A673 (cell line): ENCODE data around the gene ELL. TPM values are rescaled to one million over a fixed set of nuclear protein-coding genes. Genes with fewer than 3 reads are reported as not detected.

Source experiments
- BruUV-seq: library from RNA; stranded (reverse); fragments of 400-500 nt; replicated peaks from 2 replicates; lab custom pipeline; 2021; lab: Mats Ljungman, UMichigan
- CTCF ChIA-PET: fragments of 300-600 bp; sonication (Branson Sonifier 250); formaldehyde crosslinking; loops from one replicate; lab custom pipeline; 2022; ENCODE audit warnings: antibody characterized with exemption; lab: Charles Lee
- POLR2A ChIA-PET: fragments of 300-600 bp; sonication (Branson Sonifier 250); formaldehyde crosslinking; loops from one replicate; lab custom pipeline; 2022; ENCODE audit warnings: antibody characterized with exemption; ENCODE audit not compliant: low non-redundant PET; lab: Charles Lee
- DNase-seq: peaks from one replicate; pipeline ENCODE4 v3.0.0-alpha.2; 2015; ENCODE audit warnings: low spot score
- H3K27ac ChIP-seq: fragments of 200-600 bp; sonication (generic); 2 replicates; pipeline ENCODE4 v1.5.1; 2016; ENCODE audit warnings: mixed run types, low read depth, mild to moderate bottlenecking, mixed read lengths, antibody characterized with exemption, low read length; ENCODE audit not compliant: poor library complexity, severe bottlenecking
- H3K27me3 ChIP-seq: fragments of 200-600 bp; sonication (generic); replicated peaks from 2 replicates; pipeline ENCODE4 v1.6.1; 2017; ENCODE audit warnings: mixed run types, low read depth, mild to moderate bottlenecking, mixed read lengths, antibody characterized with exemption, low read length; ENCODE audit not compliant: insufficient read depth, poor library complexity
- H3K36me3 ChIP-seq: fragments of 200-600 bp; sonication (generic); 2 replicates; pipeline ENCODE4 v1.6.1; 2016; ENCODE audit warnings: mixed run types, mild to moderate bottlenecking, mixed read lengths, antibody characterized with exemption, low read length; ENCODE audit not compliant: insufficient read depth, poor library complexity, severe bottlenecking
- H3K4me1 ChIP-seq: fragments of 200-600 bp; sonication (generic); 2 replicates; pipeline ENCODE4 v1.6.1; 2017; ENCODE audit warnings: mixed run types, mild to moderate bottlenecking, mixed read lengths, antibody characterized with exemption, low read length; ENCODE audit not compliant: insufficient read depth, poor library complexity, severe bottlenecking
- H3K4me3 ChIP-seq: fragments of 200-600 bp; sonication (generic); 2 replicates; pipeline ENCODE4 v1.5.1; 2016; ENCODE audit warnings: low read depth, mixed run types, mild to moderate bottlenecking, mixed read lengths, low read length; ENCODE audit not compliant: poor library complexity, severe bottlenecking
- H3K9me3 ChIP-seq: fragments of 200-600 bp; sonication (generic); 2 replicates; pipeline ENCODE4 v1.6.1; 2016; ENCODE audit warnings: mixed run types, low read depth, mild to moderate bottlenecking, mixed read lengths, antibody characterized with exemption, low read length; ENCODE audit not compliant: poor library complexity, severe bottlenecking
- EZH2 ChIP-seq: fragments of 200-600 bp; sonication (generic); IDR thresholded peaks from 2 replicates; pipeline ENCODE4 v1.6.1; 2017; ENCODE audit warnings: borderline replicate concordance, low read depth, mild to moderate bottlenecking, mixed read lengths, antibody characterized with exemption, low read length; ENCODE audit not compliant: poor library complexity, severe bottlenecking
- intact Hi-C: fragments of 100-400 bp; cut with micrococcal nuclease; formaldehyde crosslinking; loops from one replicate; pipeline ENCODE4 v1.10.0; 2022; ENCODE audit not compliant: unreplicated experiment
- total RNA-seq: library from RNA; stranded (reverse); gene quantifications from 2 replicates; pipeline ENCODE4 v1.2.3, GENCODE V29; 2021
- TF ChIP-seq, protein P1 (sequence below): fragments of 300-800, 200-600 bp; sonication (generic); conservative IDR thresholded peaks from 2 replicates; pipeline ENCODE4 v1.5.1; 2017; ENCODE audit warnings: low read depth, mild to moderate bottlenecking, antibody characterized with exemption, low read length, moderate library complexity, mixed read lengths

ELL gene
- total RNA-seq, 1 experiment from 2014 or later: 16.4 TPM

GRCh38 chr19:18488403-18488723 is 33.5 kb downstream of the ELL start:
- TF ChIP-seq, protein P1, sequence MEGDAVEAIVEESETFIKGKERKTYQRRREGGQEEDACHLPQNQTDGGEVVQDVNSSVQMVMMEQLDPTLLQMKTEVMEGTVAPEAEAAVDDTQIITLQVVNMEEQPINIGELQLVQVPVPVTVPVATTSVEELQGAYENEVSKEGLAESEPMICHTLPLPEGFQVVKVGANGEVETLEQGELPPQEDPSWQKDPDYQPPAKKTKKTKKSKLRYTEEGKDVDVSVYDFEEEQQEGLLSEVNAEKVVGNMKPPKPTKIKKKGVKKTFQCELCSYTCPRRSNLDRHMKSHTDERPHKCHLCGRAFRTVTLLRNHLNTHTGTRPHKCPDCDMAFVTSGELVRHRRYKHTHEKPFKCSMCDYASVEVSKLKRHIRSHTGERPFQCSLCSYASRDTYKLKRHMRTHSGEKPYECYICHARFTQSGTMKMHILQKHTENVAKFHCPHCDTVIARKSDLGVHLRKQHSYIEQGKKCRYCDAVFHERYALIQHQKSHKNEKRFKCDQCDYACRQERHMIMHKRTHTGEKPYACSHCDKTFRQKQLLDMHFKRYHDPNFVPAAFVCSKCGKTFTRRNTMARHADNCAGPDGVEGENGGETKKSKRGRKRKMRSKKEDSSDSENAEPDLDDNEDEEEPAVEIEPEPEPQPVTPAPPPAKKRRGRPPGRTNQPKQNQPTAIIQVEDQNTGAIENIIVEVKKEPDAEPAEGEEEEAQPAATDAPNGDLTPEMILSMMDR: no peak
- no peak for TF ChIP-seq EZH2
- POLR2A ChIA-PET: interaction anchor here (0.5 kb wide), 1 partner anchor 130 kb away, joined by 3 read pairs; no protein-coding TSS in a partner anchor
- intact Hi-C loops: no loop called here
- Histone ChIP-seq H3K9me3 (no peaks in the 10 kb centered on the region), H3K4me3 (no peak overlapping the region), H3K4me1 (peaks cover 12% of the 10 kb centered on the region), H3K36me3 (no peaks in the 10 kb centered on the region), H3K27me3 (no peaks in the 10 kb centered on the region), H3K27ac (no peak overlapping the region)
- CTCF ChIA-PET: interaction anchor here (0.6 kb wide), 1 partner anchor 65 kb away, joined by 3 read pairs; no protein-coding TSS in a partner anchor
- no peak for DNase-seq
- no TSS peak for BruUV-seq

DNA sequence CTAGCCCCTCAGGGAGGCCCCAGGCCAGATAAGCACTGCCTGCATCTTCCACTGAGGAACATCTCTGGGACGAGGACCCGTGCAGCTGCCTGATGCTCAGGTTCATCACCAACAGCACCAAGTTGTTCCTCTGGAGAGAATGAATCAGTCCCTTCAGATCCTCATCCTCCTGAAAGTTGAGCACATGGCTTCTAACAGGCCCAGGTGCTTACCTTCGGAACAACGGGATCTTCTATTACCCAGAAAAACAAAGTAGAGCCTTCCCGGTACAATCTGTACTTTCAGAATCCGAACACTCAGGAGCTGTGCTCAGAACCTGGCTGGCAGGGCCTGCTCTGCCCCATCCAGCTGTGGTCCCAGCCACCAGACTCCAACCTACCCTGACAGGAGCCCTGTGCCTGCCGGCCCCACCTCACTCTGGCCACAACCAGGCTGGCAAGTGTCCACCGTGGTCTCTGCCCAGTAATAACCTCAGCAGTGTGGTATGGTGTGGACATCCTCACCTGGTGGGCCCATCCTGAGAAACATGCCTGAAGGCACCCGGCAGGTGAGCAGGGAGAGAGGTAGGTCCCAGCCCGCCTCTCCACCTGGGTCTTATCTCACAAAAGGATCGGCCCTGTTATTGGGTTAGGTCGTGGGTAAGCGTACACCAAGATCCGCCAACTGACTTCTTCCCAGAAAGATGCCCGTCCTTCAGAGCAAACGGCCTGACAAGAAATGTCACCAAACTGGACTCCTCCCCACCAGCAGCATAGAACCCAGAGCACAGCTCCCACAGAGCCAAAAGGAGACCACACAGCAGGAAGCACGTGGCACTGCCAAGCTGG is 34.1 kb downstream of the ELL start:
- TF ChIP-seq EZH2: no peak
- no peak for DNase-seq
- intact Hi-C loops: no loop called here
- no peaks in the 10 kb centered on the region for H3K9me3 ChIP-seq
- no peak overlapping the region for H3K4me3 ChIP-seq
- CTCF ChIA-PET: interaction anchor here (0.6 kb wide), 1 partner anchor 65 kb away, joined by 3 read pairs; no protein-coding TSS in a partner anchor
- H3K27me3 ChIP-seq: no peaks in the 10 kb centered on the region
- H3K4me1 ChIP-seq: peaks cover 12% of the 10 kb centered on the region
- POLR2A ChIA-PET: interaction anchor here (0.5 kb wide), 1 partner anchor 130 kb away, joined by 3 read pairs; no protein-coding TSS in a partner anchor
- no peak overlapping the region for H3K27ac ChIP-seq
- no TSS peak for BruUV-seq
- H3K36me3 ChIP-seq: no peaks in the 10 kb centered on the region

- DNase-seq: no peak
- BruUV-seq: no TSS peak
- H3K9me3 ChIP-seq: no peaks in the 10 kb centered on the region
- no peak overlapping the region for H3K27ac ChIP-seq
- no peak overlapping the region for H3K4me3 ChIP-seq
- POLR2A ChIA-PET: no interaction called here
- no peaks in the 10 kb centered on the region for H3K36me3 ChIP-seq
- TF ChIP-seq, protein P1: no peak
- TF ChIP-seq EZH2: no peak
- no peaks in the 10 kb centered on the region for H3K27me3 ChIP-seq
- H3K4me1 ChIP-seq: peaks cover 12% of the 10 kb centered on the region
- CTCF ChIA-PET: no interaction called here
- intact Hi-C loops: no loop called here
Measured at GRCh38 chr19:18486746-18487145, 35.1 kb downstream of the ELL start.
